A172 (cell line): ENCODE results near the gene ALG12. TPM values are rescaled to one million over a fixed set of nuclear protein-coding genes. Genes with fewer than 3 reads are reported as not detected.

Experiments
- DNase-seq: peaks from one replicate; pipeline ENCODE4 v3.0.0-alpha.2; 2015; ENCODE audit warnings: low spot score
- total RNA-seq: library from RNA; depleted of rRNA; stranded (reverse); fragments of >200 nt; shearing (Covaris generic); gene quantifications from 2 replicates; pipeline ENCODE4 v1.2.3, GENCODE V29; 2014

The ALG12 gene
- total RNA-seq, 1 experiment from 2014 or later: 8.8 TPM

DNA sequence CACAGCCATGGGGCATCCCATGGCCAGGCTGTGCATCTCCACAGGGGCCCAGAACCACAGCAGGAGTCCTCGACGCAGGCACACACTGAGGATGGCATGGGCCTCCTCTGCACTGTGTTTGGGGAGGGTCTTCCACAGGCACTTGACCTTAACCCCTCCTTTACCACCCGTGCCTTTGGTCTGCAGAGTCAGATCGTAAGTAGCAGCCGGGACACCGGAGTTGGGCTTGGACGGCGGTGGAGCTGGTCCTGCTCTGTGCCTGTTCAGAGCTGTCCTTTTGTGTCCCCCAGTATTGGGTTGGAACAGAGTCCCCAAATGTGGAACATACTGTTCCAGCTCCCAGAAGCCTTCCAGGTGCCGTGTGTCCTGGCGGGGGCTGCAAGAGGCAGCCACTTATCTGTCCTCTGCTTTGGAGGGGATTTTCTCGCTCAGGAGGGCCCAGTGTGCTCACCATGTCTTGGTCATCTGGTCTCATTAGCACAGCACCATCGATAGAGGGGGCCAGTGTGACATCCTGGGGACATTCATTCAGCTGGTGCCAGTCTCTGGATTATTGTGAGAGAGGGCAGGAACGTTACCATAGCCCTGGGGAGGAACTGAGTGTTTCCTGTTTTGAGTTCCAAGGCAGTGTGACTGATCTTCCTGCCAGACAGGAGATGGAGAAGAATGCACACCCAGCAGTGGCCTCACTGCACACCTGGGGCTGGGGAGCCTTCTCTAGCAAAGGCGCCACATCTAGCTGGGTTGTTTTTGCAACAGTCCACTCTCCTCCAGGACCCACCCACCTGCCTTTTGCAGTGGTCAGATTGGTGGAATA, 12.6 kb upstream of the ALG12 start:
- peak; percentile 85 for DNase-seq

DNA sequence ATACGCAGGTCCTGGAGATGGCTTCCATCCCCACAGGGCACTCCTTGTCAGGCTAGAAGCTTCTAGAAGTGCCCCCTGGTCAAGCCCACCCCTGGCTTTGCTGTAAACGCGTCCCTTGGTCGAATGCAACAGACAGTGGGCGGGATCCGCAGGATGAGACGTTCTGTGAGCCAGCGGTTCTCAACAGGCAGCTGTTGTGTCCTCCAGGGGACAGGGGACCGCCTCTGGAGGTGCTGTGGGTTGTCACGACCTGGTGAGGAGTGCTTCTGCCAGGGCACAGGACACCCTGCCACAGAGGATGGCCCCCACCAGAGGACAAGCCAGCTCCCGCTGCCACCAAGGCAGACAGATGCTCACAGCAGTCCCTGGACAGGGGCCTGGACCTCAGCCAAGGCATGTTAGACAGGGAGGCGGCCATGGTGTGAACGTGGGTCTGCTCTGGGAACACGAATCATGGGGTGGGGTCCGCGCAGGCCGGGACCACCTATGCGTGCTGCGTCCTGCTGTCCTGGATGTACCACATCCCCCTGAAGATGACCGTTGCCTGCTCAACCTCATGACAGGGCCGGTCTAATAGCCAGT, 11.8 kb upstream of the ALG12 start:
- no peak for DNase-seq

DNA sequence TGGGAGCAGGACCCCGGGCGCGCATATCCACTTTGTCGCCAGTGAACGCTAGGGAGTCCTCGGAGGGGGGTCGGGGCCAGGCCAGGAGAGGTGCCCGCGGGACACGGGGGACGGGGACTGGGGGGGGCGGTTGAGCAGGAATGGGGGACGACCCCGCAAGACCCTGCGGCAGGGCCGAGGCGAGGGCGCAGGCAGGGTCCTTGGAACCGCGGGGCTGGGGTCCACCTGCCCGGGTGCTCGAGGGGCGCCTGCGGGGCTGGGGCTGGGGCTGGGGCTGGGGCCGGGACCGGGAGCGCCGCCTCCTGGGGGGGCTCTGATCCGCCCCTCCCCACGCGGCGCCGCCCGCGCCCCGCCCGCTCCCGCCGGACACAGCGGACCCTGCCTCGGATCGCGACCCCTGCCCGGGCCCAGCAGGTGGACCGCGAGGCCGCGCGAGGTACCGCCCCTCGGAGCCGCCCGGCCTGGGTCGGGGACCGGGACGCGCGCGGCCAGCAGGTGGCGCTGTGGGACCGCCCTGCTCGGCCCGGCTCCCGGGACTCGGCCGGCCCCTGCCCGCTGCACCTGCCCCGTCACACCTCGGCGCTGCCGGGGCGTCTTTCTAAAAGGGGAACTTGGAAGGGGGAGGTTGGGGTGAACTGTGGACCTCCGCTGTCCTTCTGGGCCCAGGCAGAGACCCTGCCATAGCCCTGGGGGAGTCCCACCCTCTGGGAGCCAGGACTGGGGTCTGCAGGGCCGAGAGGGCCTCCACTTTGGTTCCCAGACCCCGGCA, 11.2 kb upstream of the ALG12 start:
- no peak for DNase-seq

DNA sequence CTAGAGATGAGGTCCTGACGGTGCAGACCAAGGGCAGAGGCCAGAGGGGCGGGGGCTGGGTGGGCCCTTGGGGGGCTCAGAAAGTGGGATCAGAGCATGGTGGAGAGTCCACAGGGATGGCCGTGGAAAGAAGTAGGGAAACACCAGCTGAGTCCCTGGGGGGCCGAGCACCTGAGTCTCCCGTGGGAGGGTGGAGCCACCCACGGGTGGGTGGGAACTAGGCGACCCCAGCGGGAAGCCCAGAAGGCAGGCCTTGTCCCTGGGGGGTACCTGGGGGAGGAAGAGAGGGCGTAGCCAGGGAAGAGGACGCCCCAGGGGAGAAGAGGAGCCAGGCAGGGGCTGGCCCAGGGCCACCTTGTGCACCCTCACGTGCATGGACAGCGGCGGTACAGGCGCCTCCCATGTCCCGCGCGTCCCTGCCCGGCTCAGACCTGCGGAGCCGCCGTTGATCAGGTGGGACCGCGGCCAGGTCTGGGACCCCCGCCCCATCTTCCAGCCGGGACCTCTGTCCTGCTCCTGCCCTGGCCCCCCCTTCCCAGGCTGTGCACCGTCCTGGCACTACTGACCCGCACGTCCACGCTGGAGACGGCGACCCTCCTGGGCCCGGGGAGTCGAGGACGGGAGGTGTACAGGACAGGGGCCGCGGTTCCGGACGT, 10.4 kb upstream of the ALG12 start:
- DNase-seq: no peak

DNA sequence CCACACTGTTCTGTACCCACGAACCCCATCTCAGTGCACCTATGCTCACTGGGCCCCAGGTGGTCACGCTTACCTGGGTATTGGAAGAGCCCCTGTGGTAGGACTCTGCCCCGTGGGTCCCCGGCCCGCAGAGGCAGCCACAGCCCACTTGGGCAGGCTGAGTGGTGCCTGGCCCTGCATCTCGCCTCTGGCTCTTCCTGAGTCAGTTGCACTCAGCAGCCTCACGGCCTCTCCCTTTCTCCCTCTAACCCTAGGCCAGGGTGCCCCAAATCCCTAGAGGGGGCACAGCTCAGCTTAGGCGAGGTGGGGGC, 9.9 kb upstream of the ALG12 start:
- no peak for DNase-seq

DNA sequence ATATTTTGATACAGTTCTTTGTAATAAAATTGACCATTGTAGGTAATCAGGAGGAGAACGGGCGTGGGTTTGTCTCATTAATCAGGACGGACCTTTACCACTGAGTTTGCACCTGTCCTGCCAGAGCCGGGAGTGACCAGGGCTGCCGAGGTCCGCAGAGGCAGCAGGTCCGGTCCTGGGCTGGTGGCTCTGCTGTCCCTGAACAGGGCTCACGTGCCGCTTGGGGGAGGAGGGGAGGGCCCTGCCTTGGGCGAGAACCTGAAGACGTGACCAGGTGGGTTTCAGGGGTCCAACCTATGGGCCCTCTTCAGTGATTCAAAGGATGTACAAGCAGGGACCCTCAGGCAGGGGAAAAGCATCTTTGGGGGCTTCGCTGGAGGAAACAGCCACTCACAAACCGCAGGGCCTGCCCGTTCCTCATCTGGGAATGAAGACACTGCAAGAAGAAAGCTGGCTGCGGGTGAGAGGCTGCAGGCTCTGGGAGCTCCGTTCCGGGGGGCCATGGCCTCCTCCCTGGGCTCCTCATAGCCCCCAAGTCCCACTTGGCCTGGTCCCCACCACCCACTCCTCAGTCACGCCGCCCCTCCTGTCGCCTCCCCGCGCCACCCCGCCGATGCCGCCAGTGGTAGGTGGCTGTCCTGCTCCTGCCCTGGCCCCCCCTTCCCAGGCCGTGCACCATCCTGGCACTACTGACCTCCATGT, 9.4 kb upstream of the ALG12 start:
- DNase-seq: no peak

DNA sequence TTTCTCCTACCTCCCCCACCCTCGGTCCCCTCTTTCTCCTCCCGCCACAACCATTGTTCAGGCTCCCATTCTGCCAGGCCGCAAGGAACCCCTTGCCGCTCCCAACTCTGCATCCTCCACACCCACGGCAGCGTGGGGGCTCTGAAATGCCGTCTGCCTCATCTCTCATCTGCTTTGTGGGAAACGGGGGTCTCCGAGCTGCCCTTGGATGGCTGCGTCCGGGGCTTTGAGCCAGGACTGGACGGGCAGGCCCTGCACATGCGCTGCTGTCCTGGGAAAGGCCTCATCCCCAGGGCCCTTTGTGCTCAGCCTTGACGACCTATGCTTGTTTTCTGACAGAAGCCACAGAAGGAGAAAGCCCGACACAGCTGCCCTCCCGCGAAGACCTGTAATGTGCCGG, 8.7 kb upstream of the ALG12 start:
- DNase-seq: no peak

DNA sequence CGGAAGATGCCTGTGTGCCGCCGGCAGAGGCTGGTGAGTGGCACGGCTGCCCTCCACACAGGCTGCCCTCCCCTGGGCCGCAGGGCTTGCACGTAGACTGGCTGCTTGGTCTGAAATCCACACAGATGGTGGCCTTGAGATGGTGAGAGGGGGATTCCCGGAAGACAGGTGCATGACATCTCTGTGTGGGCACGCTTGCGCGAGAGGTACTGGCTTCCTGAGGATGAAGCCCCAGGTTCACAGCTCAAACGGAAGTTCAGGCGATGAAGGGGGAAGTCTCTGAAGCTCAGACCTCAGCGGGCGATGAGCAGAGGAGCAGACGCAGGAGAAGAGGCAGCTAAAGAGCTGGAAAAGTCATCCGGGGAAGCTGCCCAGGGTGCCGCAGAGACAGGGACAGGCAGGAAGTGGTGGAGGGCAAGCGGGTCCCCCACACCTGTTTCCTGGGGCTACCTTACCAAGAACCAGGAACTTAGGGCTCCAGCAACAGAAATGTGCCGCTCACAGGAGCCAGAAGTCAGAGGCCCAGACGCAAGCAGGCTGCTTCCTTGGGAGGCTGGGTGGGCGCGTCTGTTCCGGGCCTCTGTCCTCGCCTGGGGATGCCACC, 7.4 kb upstream of the ALG12 start:
- DNase-seq: no peak

DNA sequence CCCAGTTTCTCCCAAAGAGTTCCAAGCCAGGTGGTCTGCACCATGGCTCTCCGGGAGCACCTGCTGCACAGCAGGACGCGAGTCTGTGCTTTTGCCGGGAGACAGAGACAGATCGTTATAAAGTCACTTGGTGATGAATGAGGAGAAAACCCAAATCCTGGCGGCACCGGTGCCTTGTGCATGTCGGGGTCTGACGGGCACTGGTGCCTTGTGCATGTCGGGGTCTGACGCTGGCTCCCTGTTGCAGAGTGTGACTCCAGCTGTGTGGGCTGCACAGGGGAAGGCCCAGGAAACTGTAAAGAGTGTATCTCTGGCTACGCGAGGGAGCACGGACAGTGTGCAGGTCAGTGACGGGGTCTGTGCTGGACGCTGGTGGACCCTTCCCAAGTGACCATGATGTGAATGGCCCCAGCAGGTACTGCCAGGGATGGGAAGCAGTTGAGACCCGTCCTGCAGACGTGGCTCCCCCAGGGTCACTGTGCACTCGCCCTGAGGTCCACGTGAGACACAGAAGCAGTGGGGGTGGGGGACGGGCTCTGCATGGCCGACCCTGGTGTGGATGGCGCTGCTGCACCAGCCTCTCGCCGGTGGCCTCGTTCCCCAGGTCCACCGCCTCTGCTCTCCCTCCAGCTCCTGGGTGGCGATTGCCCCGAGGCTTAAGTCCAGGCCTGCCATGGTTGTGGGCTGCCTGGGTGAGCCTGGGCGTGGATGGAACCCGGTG, 6.0 kb upstream of the ALG12 start:
- no peak for DNase-seq

DNA sequence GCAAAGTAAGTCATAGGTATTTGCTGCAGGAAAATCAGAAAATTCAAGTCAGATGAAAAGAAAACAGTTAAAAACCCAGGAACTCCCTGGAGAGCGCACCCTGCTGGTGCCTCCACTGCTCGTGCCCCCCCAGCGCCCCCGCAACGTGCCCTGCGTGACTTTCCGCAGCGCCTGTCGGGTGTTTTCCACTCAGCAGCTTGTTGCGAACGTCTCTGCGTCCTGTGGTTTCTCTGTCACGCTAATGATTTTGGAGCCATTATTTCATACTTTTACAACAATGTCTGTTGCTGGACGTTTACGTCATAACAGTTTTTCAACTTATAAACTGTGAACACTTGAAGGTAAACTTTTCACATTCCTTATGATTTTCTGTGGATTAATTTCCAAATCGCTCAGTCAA, 5.2 kb upstream of the ALG12 start:
- no peak for DNase-seq

DNA sequence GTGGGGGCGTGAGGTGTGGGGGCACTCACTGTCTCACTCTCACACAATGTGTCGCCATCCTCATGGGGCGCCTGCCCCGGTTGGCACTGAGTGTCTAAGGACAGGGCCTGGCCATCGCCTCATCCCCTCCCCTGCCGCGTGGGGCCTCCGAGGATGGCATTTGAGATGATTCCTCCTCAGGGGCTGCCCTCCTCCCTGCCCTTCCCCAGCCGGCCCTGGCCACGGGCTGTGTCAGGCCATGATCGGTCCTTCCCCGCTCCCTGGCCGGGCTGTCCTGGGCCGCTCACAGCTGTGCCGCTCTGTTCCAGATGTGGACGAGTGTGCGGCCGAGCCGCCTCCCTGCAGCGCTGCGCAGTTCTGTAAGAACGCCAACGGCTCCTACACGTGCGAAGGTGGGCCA, 4.7 kb upstream of the ALG12 start:
- no peak for DNase-seq

DNA sequence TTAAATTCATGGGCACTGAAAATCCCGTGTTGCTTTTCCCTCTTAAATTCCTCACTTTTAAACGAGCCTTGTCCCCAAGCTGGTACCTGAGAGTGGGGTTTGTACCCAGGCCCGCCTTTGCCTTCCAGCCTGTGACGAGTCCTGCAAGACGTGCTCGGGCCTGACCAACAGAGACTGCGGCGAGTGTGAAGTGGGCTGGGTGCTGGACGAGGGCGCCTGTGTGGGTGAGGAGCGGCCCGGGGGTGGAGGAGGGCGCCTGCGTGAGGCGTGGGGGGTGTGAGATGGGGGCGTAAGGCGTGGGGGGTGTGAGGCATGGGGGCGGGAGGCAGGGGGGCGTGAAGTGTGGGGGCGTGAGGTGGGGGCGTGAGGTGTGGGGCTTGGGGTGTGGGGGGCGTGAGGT, 4.2 kb upstream of the ALG12 start:
- DNase-seq: no peak

DNA sequence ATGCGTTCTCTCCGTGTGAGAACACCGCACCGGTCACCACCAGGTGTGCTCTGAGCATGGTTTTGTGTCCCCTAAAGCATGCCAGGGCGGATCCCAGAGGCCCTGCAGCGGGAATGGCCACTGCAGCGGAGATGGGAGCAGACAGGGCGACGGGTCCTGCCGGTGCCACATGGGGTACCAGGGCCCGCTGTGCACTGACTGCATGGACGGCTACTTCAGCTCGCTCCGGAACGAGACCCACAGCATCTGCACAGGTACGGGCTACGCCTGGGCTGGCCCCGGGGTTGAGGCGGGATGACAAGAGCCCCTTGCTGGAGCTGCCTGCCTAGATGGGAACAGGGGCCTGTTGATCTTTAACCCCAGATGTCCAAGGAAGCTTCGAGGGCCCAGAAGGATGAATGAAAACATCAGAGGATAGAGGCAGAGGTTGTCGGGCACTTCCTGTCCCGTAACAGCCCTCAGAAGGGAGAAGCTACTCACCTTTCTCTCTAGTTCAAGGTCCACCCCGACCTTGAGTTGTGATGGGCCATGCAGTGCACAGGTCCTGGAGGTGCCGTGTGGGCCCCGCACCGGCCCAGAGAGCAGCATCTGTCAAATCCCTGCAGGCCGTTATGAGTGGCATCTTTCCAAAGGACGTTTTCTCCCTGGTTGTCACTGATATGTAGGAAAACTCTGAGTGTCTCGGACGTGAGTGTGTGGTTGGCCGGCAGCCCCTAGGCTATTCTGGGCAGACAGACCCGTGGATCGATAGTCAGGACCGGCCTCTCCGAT, 3.5 kb upstream of the ALG12 start:
- no peak for DNase-seq

DNA sequence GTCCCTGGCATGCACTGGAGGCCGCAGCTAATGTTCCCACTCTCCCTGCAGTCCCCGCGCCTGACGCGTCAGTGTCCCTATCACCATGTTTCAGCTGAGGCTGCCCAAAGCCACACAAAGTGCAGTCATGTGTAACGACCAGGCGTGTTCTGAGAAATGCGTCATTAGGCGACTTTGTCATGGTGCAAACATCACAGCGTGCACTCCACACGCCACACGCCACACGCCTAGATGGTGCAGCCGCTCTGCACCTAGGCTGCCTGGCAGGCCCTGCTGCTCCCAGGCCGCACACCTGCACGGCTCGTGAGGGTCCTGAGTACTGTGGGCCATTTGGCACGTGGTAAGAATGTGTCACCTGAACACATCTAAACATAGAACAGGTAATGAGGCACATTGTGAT, 2.6 kb upstream of the ALG12 start:
- no peak for DNase-seq

DNA sequence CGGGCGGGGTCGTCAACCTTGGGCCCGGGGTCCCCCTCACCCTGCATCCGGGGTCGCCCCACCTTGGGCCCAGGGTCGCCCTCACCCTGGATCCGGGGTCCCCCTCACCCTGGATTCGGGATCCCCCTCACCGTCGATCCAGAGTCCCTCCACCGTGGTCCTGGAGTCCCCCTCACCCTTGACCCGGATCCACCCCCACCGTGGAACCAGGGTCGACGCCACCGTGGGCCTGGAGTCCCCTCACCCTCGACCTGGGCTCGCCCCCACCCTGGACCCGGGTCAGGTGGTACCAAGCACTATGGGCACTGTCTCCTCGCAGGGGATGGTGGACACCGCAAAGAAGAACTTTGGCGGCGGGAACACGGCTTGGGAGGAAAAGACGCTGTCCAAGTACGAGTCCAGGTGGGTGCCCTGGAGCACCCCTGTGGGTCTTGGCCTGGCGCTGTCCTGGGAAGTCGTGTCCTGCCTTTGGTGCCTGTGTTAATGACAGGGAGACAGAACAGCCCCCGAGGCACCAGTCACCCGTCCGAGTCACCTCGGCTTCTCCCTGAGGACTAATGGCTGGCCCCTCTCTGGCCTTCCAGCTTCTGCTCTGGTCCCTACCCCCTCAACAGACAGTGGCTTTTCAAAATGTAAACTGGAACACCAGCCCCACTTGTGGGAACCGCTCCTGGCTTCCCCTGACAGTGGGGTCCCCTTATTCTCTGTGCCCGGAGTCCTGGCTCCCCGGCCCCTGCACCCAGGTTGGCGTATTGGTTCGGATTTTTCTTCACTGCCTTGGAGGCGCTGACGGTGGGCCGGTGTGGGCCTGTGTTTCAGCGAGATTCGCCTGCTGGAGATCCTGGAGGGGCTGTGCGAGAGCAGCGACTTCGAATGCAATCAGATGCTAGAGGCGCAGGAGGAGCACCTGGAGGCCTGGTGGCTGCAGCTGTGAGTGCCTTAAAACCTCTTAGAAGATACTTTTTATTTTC, 958 bp upstream of the ALG12 start:
- DNase-seq: no peak

DNA sequence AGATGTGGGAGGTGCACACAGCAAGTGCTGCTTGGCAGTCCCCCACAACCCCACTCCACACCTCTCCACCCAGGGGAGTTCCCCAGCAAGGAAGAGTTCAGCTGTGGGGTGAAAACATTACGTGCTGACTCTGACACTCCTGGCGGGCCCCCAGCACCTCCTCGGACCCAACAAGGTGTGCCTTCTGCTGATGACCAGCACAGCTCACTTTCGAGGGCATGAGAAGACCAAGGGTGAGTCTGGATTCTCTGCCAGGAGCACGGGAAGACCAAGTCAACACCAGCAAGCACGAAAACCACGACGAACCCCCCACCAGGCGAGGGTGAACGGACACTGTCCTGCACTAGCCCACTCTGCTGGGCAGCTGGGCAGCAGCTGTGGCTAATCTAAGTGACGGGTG, 1.4 kb downstream of the ALG12 start:
- DNase-seq: no peak

DNA sequence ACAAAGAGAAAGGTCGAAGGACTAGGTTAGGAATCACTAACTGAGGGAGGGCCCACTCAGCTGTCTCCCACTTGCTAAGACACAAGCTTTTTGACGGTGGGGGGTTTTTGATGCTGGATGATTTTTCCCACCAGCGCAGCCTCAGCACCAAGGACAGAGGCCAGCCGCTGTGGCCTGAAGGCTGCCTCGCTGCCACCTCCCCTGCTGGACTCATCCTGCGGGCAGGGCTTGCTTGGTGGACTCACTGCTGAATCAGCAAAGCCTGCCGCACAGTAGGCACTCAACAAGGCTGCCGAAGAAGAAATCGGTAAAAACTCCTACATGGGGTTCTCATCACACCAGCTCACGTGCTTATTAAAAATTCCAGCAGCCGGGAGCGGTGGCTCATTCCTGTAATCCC, 2.6 kb downstream of the ALG12 start:
- DNase-seq: no peak

DNA sequence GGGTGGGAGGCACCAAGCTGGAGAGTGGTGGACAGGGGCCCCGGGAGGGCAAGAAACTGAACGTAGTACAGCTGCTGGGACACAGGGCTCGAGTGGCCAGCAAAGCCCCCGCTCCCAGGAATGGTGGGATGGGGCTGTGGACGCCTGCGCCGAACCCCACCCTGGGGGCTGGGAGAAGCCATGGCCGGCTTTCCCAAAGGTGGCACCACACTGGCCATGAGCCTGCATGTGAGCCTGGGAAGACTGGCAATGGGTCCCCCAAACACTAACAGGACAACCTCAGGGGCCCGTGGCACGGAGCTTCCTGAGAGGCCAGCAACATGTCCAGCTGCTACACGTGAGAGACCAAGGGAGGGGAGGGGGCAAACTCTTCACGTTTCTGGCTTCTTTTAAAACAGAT, 4.0 kb downstream of the ALG12 start:
- no peak for DNase-seq

DNA sequence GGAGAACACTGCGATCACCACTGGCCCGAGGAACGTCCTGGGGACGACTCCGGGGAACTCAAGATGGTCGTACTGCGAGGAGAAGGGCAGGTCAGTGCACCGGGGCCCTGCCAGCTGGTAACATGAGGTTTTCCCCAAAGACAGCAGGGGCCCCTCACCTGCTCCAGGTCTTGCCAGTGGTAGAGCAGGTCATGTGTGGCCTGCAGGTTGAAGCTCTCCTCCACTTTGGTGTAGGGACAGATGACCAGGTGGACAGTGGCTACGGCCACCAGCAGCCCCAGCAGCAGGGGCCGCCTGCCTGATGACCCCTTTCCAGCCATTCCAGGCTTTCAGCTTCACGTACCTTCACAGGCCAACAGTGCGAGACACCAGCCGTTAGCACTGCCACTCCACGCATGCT, 4.8 kb downstream of the ALG12 start:
- DNase-seq: no peak
